ENCODE results near the gene NFATC2IP. TPM values are rescaled to one million over a fixed set of nuclear protein-coding genes. Genes with fewer than 3 reads are reported as not detected.

NFATC2IP gene
- total and polyA plus RNA-seq, 2 of the 13 experiments (the other 11 are each of a cell fraction or from before 2014, with no cell fraction given) = 32.1 to 48.5 TPM

DNA sequence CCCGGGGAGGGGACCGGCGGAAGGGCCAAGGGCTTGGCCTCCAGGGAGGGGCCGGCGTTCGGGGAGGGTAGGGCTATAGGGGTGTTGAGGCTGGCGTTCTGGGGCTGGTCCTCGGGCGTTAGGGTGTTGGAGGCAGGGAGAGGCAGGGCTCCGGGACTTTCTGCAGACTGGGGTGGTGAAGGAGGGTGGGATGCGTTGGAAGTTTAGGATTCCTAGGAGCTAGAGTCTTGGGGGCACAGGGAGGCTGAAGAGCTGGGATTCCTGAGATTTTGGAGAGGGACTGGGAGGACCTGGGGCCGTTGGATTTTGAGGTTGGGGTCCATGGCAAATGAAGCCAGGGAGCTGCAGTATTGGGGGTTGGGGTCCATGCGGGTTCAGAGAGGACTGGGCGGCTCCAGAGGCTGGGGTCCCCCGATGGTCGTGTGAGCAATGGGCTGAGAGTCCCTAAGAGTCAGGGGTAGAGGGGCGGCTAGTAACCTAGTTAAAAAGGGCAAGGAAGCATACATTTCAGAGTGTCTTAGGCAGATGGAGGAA is 740 bp downstream of the NFATC2IP start (continued):
- TF ChIP-seq, protein P1, sequence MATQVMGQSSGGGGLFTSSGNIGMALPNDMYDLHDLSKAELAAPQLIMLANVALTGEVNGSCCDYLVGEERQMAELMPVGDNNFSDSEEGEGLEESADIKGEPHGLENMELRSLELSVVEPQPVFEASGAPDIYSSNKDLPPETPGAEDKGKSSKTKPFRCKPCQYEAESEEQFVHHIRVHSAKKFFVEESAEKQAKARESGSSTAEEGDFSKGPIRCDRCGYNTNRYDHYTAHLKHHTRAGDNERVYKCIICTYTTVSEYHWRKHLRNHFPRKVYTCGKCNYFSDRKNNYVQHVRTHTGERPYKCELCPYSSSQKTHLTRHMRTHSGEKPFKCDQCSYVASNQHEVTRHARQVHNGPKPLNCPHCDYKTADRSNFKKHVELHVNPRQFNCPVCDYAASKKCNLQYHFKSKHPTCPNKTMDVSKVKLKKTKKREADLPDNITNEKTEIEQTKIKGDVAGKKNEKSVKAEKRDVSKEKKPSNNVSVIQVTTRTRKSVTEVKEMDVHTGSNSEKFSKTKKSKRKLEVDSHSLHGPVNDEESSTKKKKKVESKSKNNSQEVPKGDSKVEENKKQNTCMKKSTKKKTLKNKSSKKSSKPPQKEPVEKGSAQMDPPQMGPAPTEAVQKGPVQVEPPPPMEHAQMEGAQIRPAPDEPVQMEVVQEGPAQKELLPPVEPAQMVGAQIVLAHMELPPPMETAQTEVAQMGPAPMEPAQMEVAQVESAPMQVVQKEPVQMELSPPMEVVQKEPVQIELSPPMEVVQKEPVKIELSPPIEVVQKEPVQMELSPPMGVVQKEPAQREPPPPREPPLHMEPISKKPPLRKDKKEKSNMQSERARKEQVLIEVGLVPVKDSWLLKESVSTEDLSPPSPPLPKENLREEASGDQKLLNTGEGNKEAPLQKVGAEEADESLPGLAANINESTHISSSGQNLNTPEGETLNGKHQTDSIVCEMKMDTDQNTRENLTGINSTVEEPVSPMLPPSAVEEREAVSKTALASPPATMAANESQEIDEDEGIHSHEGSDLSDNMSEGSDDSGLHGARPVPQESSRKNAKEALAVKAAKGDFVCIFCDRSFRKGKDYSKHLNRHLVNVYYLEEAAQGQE (IDR thresholded peaks at IDR 0.05; ENCODE audit: borderline replicate concordance in 1 of 2, low read depth in 1 of 2, low read length in 2 of 2) = no peak
- TF ChIP-seq HNRNPLL (IDR thresholded peaks at IDR 0.05; ENCODE audit: low read depth, low read length, poor library complexity, severe bottlenecking) (no peak), NFE2L2 (IDR thresholded peaks at IDR 0.05; ENCODE audit: low read length) (no peak), CEBPZ (IDR thresholded peaks at IDR 0.05; ENCODE audit: low read length) (no peak), NR2F1 (CRISPR knock-in tag; IDR thresholded peaks at IDR 0.05) (no peak), HES4 (CRISPR knock-in tag; IDR thresholded peaks at IDR 0.05; ENCODE audit: borderline replicate concordance) (no peak), MED13 (CRISPR knock-in tag; IDR thresholded peaks at IDR 0.05) (peak; percentile 4; the same call in 1 of the 2 replicates), ZNF792 (CRISPR knock-in tag; IDR thresholded peaks at IDR 0.05) (no peak), CREB1 (IDR thresholded peaks at IDR 0.05) (no peak), CREB1 (CRISPR knock-in tag; IDR thresholded peaks at IDR 0.05) (no peak), NRL (CRISPR knock-in tag; IDR thresholded peaks at IDR 0.05; ENCODE audit: borderline replicate concordance) (no peak), PPARG (CRISPR knock-in tag; conservative IDR thresholded peaks at IDR 0.05) (no peak)
- TF ChIP-seq, protein P2, sequence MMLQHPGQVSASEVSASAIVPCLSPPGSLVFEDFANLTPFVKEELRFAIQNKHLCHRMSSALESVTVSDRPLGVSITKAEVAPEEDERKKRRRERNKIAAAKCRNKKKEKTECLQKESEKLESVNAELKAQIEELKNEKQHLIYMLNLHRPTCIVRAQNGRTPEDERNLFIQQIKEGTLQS (CRISPR knock-in tag; IDR thresholded peaks at IDR 0.05) = no peak
- TF ChIP-seq, protein P3, sequence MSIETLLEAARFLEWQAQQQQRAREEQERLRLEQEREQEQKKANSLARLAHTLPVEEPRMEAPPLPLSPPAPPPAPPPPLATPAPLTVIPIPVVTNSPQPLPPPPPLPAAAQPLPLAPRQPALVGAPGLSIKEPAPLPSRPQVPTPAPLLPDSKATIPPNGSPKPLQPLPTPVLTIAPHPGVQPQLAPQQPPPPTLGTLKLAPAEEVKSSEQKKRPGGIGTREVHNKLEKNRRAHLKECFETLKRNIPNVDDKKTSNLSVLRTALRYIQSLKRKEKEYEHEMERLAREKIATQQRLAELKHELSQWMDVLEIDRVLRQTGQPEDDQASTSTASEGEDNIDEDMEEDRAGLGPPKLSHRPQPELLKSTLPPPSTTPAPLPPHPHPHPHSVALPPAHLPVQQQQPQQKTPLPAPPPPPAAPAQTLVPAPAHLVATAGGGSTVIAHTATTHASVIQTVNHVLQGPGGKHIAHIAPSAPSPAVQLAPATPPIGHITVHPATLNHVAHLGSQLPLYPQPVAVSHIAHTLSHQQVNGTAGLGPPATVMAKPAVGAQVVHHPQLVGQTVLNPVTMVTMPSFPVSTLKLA (IDR thresholded peaks at IDR 0.05) = no peak
- TF ChIP-seq, protein P4, sequence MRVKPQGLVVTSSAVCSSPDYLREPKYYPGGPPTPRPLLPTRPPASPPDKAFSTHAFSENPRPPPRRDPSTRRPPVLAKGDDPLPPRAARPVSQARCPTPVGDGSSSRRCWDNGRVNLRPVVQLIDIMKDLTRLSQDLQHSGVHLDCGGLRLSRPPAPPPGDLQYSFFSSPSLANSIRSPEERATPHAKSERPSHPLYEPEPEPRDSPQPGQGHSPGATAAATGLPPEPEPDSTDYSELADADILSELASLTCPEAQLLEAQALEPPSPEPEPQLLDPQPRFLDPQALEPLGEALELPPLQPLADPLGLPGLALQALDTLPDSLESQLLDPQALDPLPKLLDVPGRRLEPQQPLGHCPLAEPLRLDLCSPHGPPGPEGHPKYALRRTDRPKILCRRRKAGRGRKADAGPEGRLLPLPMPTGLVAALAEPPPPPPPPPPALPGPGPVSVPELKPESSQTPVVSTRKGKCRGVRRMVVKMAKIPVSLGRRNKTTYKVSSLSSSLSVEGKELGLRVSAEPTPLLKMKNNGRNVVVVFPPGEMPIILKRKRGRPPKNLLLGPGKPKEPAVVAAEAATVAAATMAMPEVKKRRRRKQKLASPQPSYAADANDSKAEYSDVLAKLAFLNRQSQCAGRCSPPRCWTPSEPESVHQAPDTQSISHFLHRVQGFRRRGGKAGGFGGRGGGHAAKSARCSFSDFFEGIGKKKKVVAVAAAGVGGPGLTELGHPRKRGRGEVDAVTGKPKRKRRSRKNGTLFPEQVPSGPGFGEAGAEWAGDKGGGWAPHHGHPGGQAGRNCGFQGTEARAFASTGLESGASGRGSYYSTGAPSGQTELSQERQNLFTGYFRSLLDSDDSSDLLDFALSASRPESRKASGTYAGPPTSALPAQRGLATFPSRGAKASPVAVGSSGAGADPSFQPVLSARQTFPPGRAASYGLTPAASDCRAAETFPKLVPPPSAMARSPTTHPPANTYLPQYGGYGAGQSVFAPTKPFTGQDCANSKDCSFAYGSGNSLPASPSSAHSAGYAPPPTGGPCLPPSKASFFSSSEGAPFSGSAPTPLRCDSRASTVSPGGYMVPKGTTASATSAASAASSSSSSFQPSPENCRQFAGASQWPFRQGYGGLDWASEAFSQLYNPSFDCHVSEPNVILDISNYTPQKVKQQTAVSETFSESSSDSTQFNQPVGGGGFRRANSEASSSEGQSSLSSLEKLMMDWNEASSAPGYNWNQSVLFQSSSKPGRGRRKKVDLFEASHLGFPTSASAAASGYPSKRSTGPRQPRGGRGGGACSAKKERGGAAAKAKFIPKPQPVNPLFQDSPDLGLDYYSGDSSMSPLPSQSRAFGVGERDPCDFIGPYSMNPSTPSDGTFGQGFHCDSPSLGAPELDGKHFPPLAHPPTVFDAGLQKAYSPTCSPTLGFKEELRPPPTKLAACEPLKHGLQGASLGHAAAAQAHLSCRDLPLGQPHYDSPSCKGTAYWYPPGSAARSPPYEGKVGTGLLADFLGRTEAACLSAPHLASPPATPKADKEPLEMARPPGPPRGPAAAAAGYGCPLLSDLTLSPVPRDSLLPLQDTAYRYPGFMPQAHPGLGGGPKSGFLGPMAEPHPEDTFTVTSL (CRISPR knock-in tag; IDR thresholded peaks at IDR 0.05; ENCODE audit: borderline replicate concordance) = 0 out of 2 replicates have a peak, but pooled peaks have one; percentile 19

Data from HepG2 (cell line).